ENCODE measurements around the gene UTP15.

UTP15 gene

DNA sequence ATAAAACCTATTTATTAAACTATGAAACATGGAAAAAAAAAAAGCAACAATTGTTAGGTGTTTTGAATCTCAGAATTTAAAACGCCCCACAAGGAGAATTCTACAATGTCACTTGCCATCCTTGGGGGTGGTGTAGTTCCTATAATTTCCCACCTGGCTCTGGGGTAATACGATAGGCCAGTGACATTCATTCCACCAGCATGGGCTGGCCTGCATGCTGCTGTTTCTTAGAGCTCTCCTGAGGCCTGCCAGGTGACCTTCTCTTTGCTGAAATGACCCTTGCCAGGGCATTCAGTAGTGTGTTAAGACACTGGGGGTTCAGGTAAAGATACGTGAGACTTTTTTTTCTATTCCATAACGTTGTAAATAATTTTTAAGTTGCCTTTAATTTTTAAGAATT, 50.4 kb downstream of the UTP15 start:
- H4K91ac ChIP-seq (ENCODE audit: low read depth, low read length, poor library complexity) = no peak overlapping the region
- H3K4me1 ChIP-seq (ENCODE audit: control insufficient read depth in 2 of 2, insufficient read depth in 1 of 2, low read depth in 1 of 2, low read length in 2 of 2) = no peaks in the 10 kb centered on the region
- H3K9ac ChIP-seq (ENCODE audit: low read depth, low read length, poor library complexity) = no peak overlapping the region
- no peak overlapping the region for H3K4ac ChIP-seq (ENCODE audit: low read length)
- no peak overlapping the region for H3K14ac ChIP-seq (ENCODE audit: low read length)
- no peak overlapping the region for H2AK5ac ChIP-seq (ENCODE audit: low read depth, low read length)
- no peak overlapping the region for H2BK12ac ChIP-seq (ENCODE audit: low read length)
- peaks cover 0 to 29% (median 0%) of the 10 kb centered on the region in 3 experiments for H3K27me3 ChIP-seq (ENCODE audit: control insufficient read depth in 3 of 3, insufficient read depth in 3 of 3, low read depth in 1 of 3, low read length in 3 of 3)
- no peak overlapping the region for H3K4me2 ChIP-seq (ENCODE audit: insufficient read depth, low read length, poor library complexity, severe bottlenecking)
- no peak overlapping the region for H4K8ac ChIP-seq (ENCODE audit: low read depth, low read length)
- H3K4me3 ChIP-seq (ENCODE audit: low read length in 2 of 2) = no peak overlapping the region
- no peak overlapping the region for H2BK5ac ChIP-seq (ENCODE audit: low read length)
- no peak overlapping the region for H3K18ac ChIP-seq (ENCODE audit: low read length)
- DNase-seq (ENCODE audit: low spot score) = no peak
- no peak overlapping the region for H2BK15ac ChIP-seq (ENCODE audit: low read length)
- H3K23ac ChIP-seq (ENCODE audit: low read depth, low read length, poor library complexity) = no peak overlapping the region
- H3K27ac ChIP-seq (replicated peaks; ENCODE audit: low read length) = no peak overlapping the region
- no peaks in the 10 kb centered on the region for H3K36me3 ChIP-seq (replicated peaks in 1 of 2; ENCODE audit: control insufficient read depth in 2 of 2, insufficient read depth in 2 of 2, low read length in 2 of 2)
- H2BK120ac ChIP-seq (ENCODE audit: low read depth, low read length) = no peak overlapping the region
- no peak overlapping the region for H2AFZ ChIP-seq (ENCODE audit: low read length)
- H3K79me1 ChIP-seq (ENCODE audit: low read depth, low read length) = no peaks in the 10 kb centered on the region
- no CpG with 5 or more reads among the region's 4 CpGs for WGBS, 2 donors (ENCODE audit: extremely low coverage in 2 of 2, insufficient read length in 2 of 2, insufficient replicate concordance in 1 of 2)
- no peaks in the 10 kb centered on the region for H3K9me3 ChIP-seq (replicated peaks in 1 of 2; ENCODE audit: control insufficient read depth in 2 of 2, insufficient read depth in 1 of 2, low read depth in 1 of 2, low read length in 2 of 2)

DNA sequence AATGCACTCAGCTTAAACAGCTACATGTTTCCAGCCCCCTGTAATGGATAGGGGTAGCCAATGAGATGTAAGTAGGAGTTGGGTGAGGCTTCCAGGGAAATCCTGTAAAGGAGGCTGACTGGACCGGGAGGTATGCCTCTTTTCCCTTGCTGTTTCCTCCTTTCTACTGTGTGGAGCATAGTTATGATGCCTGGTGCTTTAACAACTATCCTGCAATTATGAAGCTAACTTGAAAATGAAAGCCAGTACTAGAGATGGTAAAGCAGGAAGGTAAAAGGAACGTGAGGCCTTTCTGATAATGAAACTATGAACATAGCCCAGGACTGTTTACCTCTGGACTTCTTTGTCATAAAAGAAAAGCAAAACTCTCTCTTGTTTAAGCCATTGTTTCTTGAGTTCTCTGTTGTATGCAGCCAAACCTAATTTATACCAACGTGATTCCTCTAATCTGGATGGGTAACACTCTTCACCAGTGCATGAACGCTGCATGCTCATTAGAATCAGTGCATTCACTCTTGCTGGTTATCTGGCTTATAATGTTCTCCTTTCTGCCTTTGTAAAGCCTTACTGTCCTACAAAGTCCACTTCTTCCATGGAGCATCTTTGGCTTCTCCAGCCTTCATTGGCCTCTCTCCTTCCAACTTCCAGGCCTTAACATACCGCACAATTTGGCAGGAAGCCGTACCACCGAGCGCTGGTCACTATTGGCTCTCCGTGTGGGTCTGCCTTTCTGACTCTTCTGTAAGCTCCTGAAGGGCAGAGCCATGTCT, 52.2 kb downstream of the UTP15 start:
- Histone ChIP-seq H3K14ac (ENCODE audit: low read length) (no peak overlapping the region), H3K4me1 (ENCODE audit: control insufficient read depth in 2 of 2, insufficient read depth in 1 of 2, low read depth in 1 of 2, low read length in 2 of 2) (no peaks in the 10 kb centered on the region), H3K9me3 (replicated peaks in 1 of 2; ENCODE audit: control insufficient read depth in 2 of 2, insufficient read depth in 1 of 2, low read depth in 1 of 2, low read length in 2 of 2) (no peaks in the 10 kb centered on the region), H2BK15ac (ENCODE audit: low read length) (no peak overlapping the region), H3K4me3 (ENCODE audit: low read length in 2 of 2) (no peak overlapping the region), H2BK5ac (ENCODE audit: low read length) (no peak overlapping the region), H2BK120ac (ENCODE audit: low read depth, low read length) (no peak overlapping the region), H3K79me1 (ENCODE audit: low read depth, low read length) (no peaks in the 10 kb centered on the region), H2AFZ (ENCODE audit: low read length) (no peak overlapping the region), H2AK5ac (ENCODE audit: low read depth, low read length) (no peak overlapping the region), H4K8ac (ENCODE audit: low read depth, low read length) (no peak overlapping the region), H2BK12ac (ENCODE audit: low read length) (no peak overlapping the region), H3K23ac (ENCODE audit: low read depth, low read length, poor library complexity) (no peak overlapping the region), H3K27ac (replicated peaks; ENCODE audit: low read length) (no peak overlapping the region), H3K9ac (ENCODE audit: low read depth, low read length, poor library complexity) (no peak overlapping the region), H4K91ac (ENCODE audit: low read depth, low read length, poor library complexity) (no peak overlapping the region), H3K36me3 (replicated peaks in 1 of 2; ENCODE audit: control insufficient read depth in 2 of 2, insufficient read depth in 2 of 2, low read length in 2 of 2) (no peaks in the 10 kb centered on the region), H3K27me3 (ENCODE audit: control insufficient read depth in 3 of 3, insufficient read depth in 3 of 3, low read depth in 1 of 3, low read length in 3 of 3) (peaks cover 0 to 32% (median 0%) of the 10 kb centered on the region in 3 experiments), H3K4me2 (ENCODE audit: insufficient read depth, low read length, poor library complexity, severe bottlenecking) (no peak overlapping the region), H3K18ac (ENCODE audit: low read length) (no peak overlapping the region), H3K4ac (ENCODE audit: low read length) (no peak overlapping the region)
- DNase-seq (ENCODE audit: low spot score) = no peak
- no CpG with 5 or more reads among the region's 9 CpGs for WGBS, 2 donors (ENCODE audit: extremely low coverage in 2 of 2, insufficient read length in 2 of 2, insufficient replicate concordance in 1 of 2)

- Histone ChIP-seq H3K23ac (ENCODE audit: low read depth, low read length, poor library complexity) (no peak overlapping the region), H2BK120ac (ENCODE audit: low read depth, low read length) (no peak overlapping the region), H3K9me3 (replicated peaks in 1 of 2; ENCODE audit: control insufficient read depth in 2 of 2, insufficient read depth in 1 of 2, low read depth in 1 of 2, low read length in 2 of 2) (no peaks in the 10 kb centered on the region), H2BK5ac (ENCODE audit: low read length) (no peak overlapping the region), H2BK12ac (ENCODE audit: low read length) (no peak overlapping the region), H4K91ac (ENCODE audit: low read depth, low read length, poor library complexity) (no peak overlapping the region), H3K36me3 (replicated peaks in 1 of 2; ENCODE audit: control insufficient read depth in 2 of 2, insufficient read depth in 2 of 2, low read length in 2 of 2) (no peaks in the 10 kb centered on the region), H2BK15ac (ENCODE audit: low read length) (no peak overlapping the region), H3K27me3 (ENCODE audit: control insufficient read depth in 3 of 3, insufficient read depth in 3 of 3, low read depth in 1 of 3, low read length in 3 of 3) (peaks cover 0 to 46% (median under 1%) of the 10 kb centered on the region in 3 experiments), H3K79me1 (ENCODE audit: low read depth, low read length) (no peaks in the 10 kb centered on the region), H3K4me3 (ENCODE audit: low read length in 2 of 2) (no peak overlapping the region), H3K9ac (ENCODE audit: low read depth, low read length, poor library complexity) (no peak overlapping the region), H4K8ac (ENCODE audit: low read depth, low read length) (no peak overlapping the region), H3K4ac (ENCODE audit: low read length) (no peak overlapping the region), H3K18ac (ENCODE audit: low read length) (no peak overlapping the region), H2AK5ac (ENCODE audit: low read depth, low read length) (no peak overlapping the region), H3K4me2 (ENCODE audit: insufficient read depth, low read length, poor library complexity, severe bottlenecking) (no peak overlapping the region), H3K4me1 (ENCODE audit: control insufficient read depth in 2 of 2, insufficient read depth in 1 of 2, low read depth in 1 of 2, low read length in 2 of 2) (no peaks in the 10 kb centered on the region), H3K14ac (ENCODE audit: low read length) (no peak overlapping the region), H3K27ac (replicated peaks; ENCODE audit: low read length) (no peak overlapping the region), H2AFZ (ENCODE audit: low read length) (no peak overlapping the region)
- whole genome bisulfite sequencing, 2 donors (ENCODE audit: extremely low coverage in 2 of 2, insufficient read length in 2 of 2, insufficient replicate concordance in 1 of 2) = no CpG with 5 or more reads among the region's 4 CpGs
- DNase-seq (ENCODE audit: low spot score) = no peak
These were observed 54.2 kb downstream of the UTP15 start for GRCh38 chr5:73619606-73620333.

GRCh38 chr5:73620334-73620687, 54.8 kb downstream of the UTP15 start:
- no peak overlapping the region for H3K4me2 ChIP-seq (ENCODE audit: insufficient read depth, low read length, poor library complexity, severe bottlenecking)
- H2BK12ac ChIP-seq (ENCODE audit: low read length) = no peak overlapping the region
- H4K8ac ChIP-seq (ENCODE audit: low read depth, low read length) = no peak overlapping the region
- H3K27me3 ChIP-seq (ENCODE audit: control insufficient read depth in 3 of 3, insufficient read depth in 3 of 3, low read depth in 1 of 3, low read length in 3 of 3) = peaks cover 0 to 51% (median 4%) of the 10 kb centered on the region in 3 experiments
- no peak overlapping the region for H2AFZ ChIP-seq (ENCODE audit: low read length)
- H2AK5ac ChIP-seq (ENCODE audit: low read depth, low read length) = no peak overlapping the region
- no peak overlapping the region for H3K9ac ChIP-seq (ENCODE audit: low read depth, low read length, poor library complexity)
- H3K27ac ChIP-seq (replicated peaks; ENCODE audit: low read length) = no peak overlapping the region
- H3K4ac ChIP-seq (ENCODE audit: low read length) = no peak overlapping the region
- H3K18ac ChIP-seq (ENCODE audit: low read length) = no peak overlapping the region
- no peak overlapping the region for H3K14ac ChIP-seq (ENCODE audit: low read length)
- H2BK15ac ChIP-seq (ENCODE audit: low read length) = no peak overlapping the region
- H2BK120ac ChIP-seq (ENCODE audit: low read depth, low read length) = no peak overlapping the region
- no peak overlapping the region for H3K4me3 ChIP-seq (ENCODE audit: low read length in 2 of 2)
- no peaks in the 10 kb centered on the region for H3K79me1 ChIP-seq (ENCODE audit: low read depth, low read length)
- H3K36me3 ChIP-seq (replicated peaks in 1 of 2; ENCODE audit: control insufficient read depth in 2 of 2, insufficient read depth in 2 of 2, low read length in 2 of 2) = no peaks in the 10 kb centered on the region
- no peaks in the 10 kb centered on the region for H3K9me3 ChIP-seq (replicated peaks in 1 of 2; ENCODE audit: control insufficient read depth in 2 of 2, insufficient read depth in 1 of 2, low read depth in 1 of 2, low read length in 2 of 2)
- no CpG with 5 or more reads among the region's 1 CpG for WGBS, 2 donors (ENCODE audit: extremely low coverage in 2 of 2, insufficient read length in 2 of 2, insufficient replicate concordance in 1 of 2)
- no peak overlapping the region for H2BK5ac ChIP-seq (ENCODE audit: low read length)
- no peak overlapping the region for H3K23ac ChIP-seq (ENCODE audit: low read depth, low read length, poor library complexity)
- no peaks in the 10 kb centered on the region for H3K4me1 ChIP-seq (ENCODE audit: control insufficient read depth in 2 of 2, insufficient read depth in 1 of 2, low read depth in 1 of 2, low read length in 2 of 2)
- no peak overlapping the region for H4K91ac ChIP-seq (ENCODE audit: low read depth, low read length, poor library complexity)
- no peak for DNase-seq (ENCODE audit: low spot score)

Measured in neuronal stem cell (in vitro differentiated cells).